PC-9 (cell line): ENCODE data around the gene SNPH. TPM values are rescaled to one million over a fixed set of nuclear protein-coding genes. Genes with fewer than 3 reads are reported as not detected.

ENCODE experiments used
- BruUV-seq: library from RNA; stranded (reverse); fragments of 400-500 nt; replicated peaks from 2 replicates; lab custom pipeline; 2021; lab: Mats Ljungman, UMichigan
- CTCF ChIA-PET: fragments of 300-600 bp; sonication (Branson Sonifier 250); formaldehyde crosslinking; loops from one replicate; lab custom pipeline; 2022; ENCODE audit warnings: antibody characterized with exemption; lab: Charles Lee
- POLR2A ChIA-PET: fragments of 300-600 bp; sonication (Branson Sonifier 250); formaldehyde crosslinking; loops from one replicate; lab custom pipeline; 2022; ENCODE audit warnings: antibody characterized with exemption; ENCODE audit not compliant: unreplicated experiment; lab: Charles Lee
- DNase-seq, 2 experiments: peaks; one replicate each; pipeline versions ENCODE4 v3.0.0 to v3.0.0-alpha.2; 2015 to 2022; ENCODE audit warnings: mixed read lengths in 1 of 2
- H2AFZ ChIP-seq: fragments of 200-600 bp; sonication (generic); 2 replicates; pipeline ENCODE4 v1.8.1; 2017; ENCODE audit warnings: antibody characterized with exemption
- H3F3A ChIP-seq: fragments of 200-600 bp; sonication (generic); 2 replicates; pipeline ENCODE4 v1.8.1; 2017; ENCODE audit warnings: antibody characterized with exemption, mild to moderate bottlenecking, low read depth; ENCODE audit not compliant: insufficient read depth
- H3K27ac ChIP-seq: fragments of 200-600 bp; sonication (generic); 2 replicates; pipeline ENCODE4 v1.6.1; 2016; ENCODE audit warnings: mixed run types
- H3K27me3 ChIP-seq: fragments of 200-600 bp; sonication (generic); 2 replicates; pipeline ENCODE4 v1.6.1; 2016; ENCODE audit warnings: low read depth, mixed run types; ENCODE audit not compliant: insufficient read depth
- H3K36me3 ChIP-seq: fragments of 200-600 bp; sonication (generic); 2 replicates; pipeline ENCODE4 v1.6.1; 2016; ENCODE audit warnings: low read depth, mixed run types
- H3K4me1 ChIP-seq: fragments of 200-600 bp; sonication (generic); replicated peaks from 2 replicates; pipeline ENCODE4 v1.6.1; 2016; ENCODE audit warnings: mixed run types; ENCODE audit not compliant: insufficient read depth
- H3K4me2 ChIP-seq: fragments of 200-600 bp; sonication (generic); 2 replicates; pipeline ENCODE4 v1.6.1; 2017; ENCODE audit warnings: mixed run types
- H3K4me3 ChIP-seq: fragments of 200-600 bp; sonication (generic); 2 replicates; pipeline ENCODE4 v1.6.1; 2016; ENCODE audit warnings: mixed run types
- H3K79me2 ChIP-seq: fragments of 200-600 bp; sonication (generic); 2 replicates; pipeline ENCODE4 v1.6.1; 2017; ENCODE audit warnings: low read depth, mixed run types
- H3K9me2 ChIP-seq: fragments of 200-600 bp; sonication (generic); 2 replicates; pipeline ENCODE4 v1.8.1; 2017; ENCODE audit warnings: mild to moderate bottlenecking; ENCODE audit not compliant: insufficient read depth
- H3K9me3 ChIP-seq: fragments of 200-600 bp; sonication (generic); 2 replicates; pipeline ENCODE4 v1.8.1; 2016; ENCODE audit warnings: low read depth; ENCODE audit not compliant: insufficient read depth
- H4K20me1 ChIP-seq: fragments of 200-600 bp; sonication (generic); 2 replicates; pipeline ENCODE4 v1.8.1; 2017; ENCODE audit not compliant: insufficient read depth
- CTCF ChIP-seq: fragments of 200-600 bp; sonication (generic); conservative IDR thresholded peaks from 2 replicates; pipeline ENCODE4 v1.6.1; 2017; ENCODE audit warnings: mixed run types, antibody characterized with exemption, mild to moderate bottlenecking, moderate library complexity
- EZH2 ChIP-seq: fragments of 200-600 bp; sonication (generic); IDR thresholded peaks from 2 replicates; pipeline ENCODE4 v1.8.0; 2017; ENCODE audit warnings: antibody characterized with exemption, low read depth
- intact Hi-C: fragments of 100-400 bp; cut with micrococcal nuclease; formaldehyde crosslinking; loops from one replicate; pipeline ENCODE4 v1.10.0; 2022; ENCODE audit not compliant: unreplicated experiment
- total RNA-seq: library from RNA; stranded (reverse); gene quantifications from 2 replicates; pipeline ENCODE4 v1.2.3, GENCODE V29; 2021

Gene SNPH
- total RNA-seq, 1 experiment from 2014 or later: 3.4 TPM

- POLR2A ChIA-PET: no interaction called here
- peaks cover 6% of the 10 kb centered on the region; the same call in 1 of the 2 replicates for H4K20me1 ChIP-seq
- CTCF ChIA-PET: no interaction called here
- no peak for DNase-seq
- intact Hi-C loops: no loop called here
- H2AFZ ChIP-seq: no peak overlapping the region
- H3K9me2 ChIP-seq: no peaks in the 10 kb centered on the region
- peaks cover 11% of the 10 kb centered on the region for H3K4me1 ChIP-seq
- peaks cover 28% of the 10 kb centered on the region for H3K79me2 ChIP-seq
- H3K27me3 ChIP-seq: no peaks in the 10 kb centered on the region
- peaks cover 21% of the 10 kb centered on the region; the same call in 1 of the 2 replicates for H3K36me3 ChIP-seq
- H3K27ac ChIP-seq: no peak overlapping the region
- no TSS peak for BruUV-seq
- no peaks in the 10 kb centered on the region for H3K9me3 ChIP-seq
- TF ChIP-seq EZH2 (no peak), CTCF (no peak)
- peaks cover 7% of the 10 kb centered on the region; the same call in 1 of the 2 replicates for H3F3A ChIP-seq
- no peak overlapping the region for H3K4me2 ChIP-seq
- H3K4me3 ChIP-seq: no peak overlapping the region
These were observed 68.7 kb downstream of the SNPH start for GRCh38 chr20:1334761-1335160.

- Histone ChIP-seq H3K27ac (no peak overlapping the region), H4K20me1 (peaks cover 6% of the 10 kb centered on the region; the same call in 1 of the 2 replicates), H3K4me1 (no peaks in the 10 kb centered on the region), H3K4me3 (no peak overlapping the region), H3K9me3 (no peaks in the 10 kb centered on the region), H3F3A (no peaks in the 10 kb centered on the region; the same call in 1 of the 2 replicates), H3K9me2 (no peaks in the 10 kb centered on the region), H3K36me3 (peaks cover 20% of the 10 kb centered on the region; the same call in 1 of the 2 replicates), H2AFZ (no peak overlapping the region), H3K79me2 (peaks cover 15% of the 10 kb centered on the region), H3K27me3 (no peaks in the 10 kb centered on the region), H3K4me2 (no peak overlapping the region)
- ChIA-PET POLR2A (interaction anchor here (0.5 kb wide), 1 partner anchor 169 kb away, joined by 8 read pairs; no protein-coding TSS in a partner anchor), CTCF (no interaction called here)
- no peak for DNase-seq
- BruUV-seq: no TSS peak
- intact Hi-C loops: no loop called here
- no peak for TF ChIP-seq EZH2
These were observed 70.0 kb downstream of the SNPH start for GRCh38 chr20:1335961-1336698.

- no peak overlapping the region for H3K4me3 ChIP-seq
- no peaks in the 10 kb centered on the region for H3K9me3 ChIP-seq
- peaks cover 8% of the 10 kb centered on the region for H3K79me2 ChIP-seq
- CTCF ChIA-PET: no interaction called here
- H3K27ac ChIP-seq: no peak overlapping the region
- no peaks in the 10 kb centered on the region for H3K27me3 ChIP-seq
- H3K9me2 ChIP-seq: no peaks in the 10 kb centered on the region
- H3K36me3 ChIP-seq: 0 out of 2 replicates have a peak, but pooled peaks cover 13% of the 10 kb centered on the region
- no peak for DNase-seq
- peaks cover 6% of the 10 kb centered on the region; the same call in 1 of the 2 replicates for H4K20me1 ChIP-seq
- no TSS peak for BruUV-seq
- no peak for TF ChIP-seq EZH2
- no peak for TF ChIP-seq CTCF
- intact Hi-C loops: no loop called here
- no peak overlapping the region for H3K4me2 ChIP-seq
- no peaks in the 10 kb centered on the region for H3K4me1 ChIP-seq
- no peaks in the 10 kb centered on the region; the same call in 1 of the 2 replicates for H3F3A ChIP-seq
- H2AFZ ChIP-seq: no peak overlapping the region
- POLR2A ChIA-PET: interaction anchor here (0.5 kb wide), 1 partner anchor 169 kb away, joined by 8 read pairs; no protein-coding TSS in a partner anchor
These were observed 70.7 kb downstream of the SNPH start for GRCh38 chr20:1336699-1337367.
